Measurements from ENCODE around the gene RSPO4.

DNA sequence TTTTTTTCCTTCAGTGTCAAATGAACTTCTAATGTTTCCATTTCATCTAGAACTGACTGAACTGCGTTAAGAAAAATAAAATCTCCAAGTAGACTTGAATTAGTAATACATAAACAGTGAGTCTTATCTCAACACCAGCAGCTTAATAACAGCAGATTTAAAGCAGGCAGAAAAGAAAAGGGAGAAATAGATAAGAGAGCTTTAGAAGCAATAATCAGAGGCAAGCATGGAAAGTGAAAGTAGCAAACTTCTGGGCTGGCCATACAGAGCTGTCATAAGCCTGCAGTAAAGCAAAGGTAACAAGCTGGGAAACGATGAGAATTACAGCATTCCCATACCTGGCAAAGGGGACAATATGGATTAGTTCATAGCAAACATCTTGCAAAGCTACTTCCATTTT, 69.1 kb downstream of the RSPO4 start:
- TF ChIP-seq, protein P1, sequence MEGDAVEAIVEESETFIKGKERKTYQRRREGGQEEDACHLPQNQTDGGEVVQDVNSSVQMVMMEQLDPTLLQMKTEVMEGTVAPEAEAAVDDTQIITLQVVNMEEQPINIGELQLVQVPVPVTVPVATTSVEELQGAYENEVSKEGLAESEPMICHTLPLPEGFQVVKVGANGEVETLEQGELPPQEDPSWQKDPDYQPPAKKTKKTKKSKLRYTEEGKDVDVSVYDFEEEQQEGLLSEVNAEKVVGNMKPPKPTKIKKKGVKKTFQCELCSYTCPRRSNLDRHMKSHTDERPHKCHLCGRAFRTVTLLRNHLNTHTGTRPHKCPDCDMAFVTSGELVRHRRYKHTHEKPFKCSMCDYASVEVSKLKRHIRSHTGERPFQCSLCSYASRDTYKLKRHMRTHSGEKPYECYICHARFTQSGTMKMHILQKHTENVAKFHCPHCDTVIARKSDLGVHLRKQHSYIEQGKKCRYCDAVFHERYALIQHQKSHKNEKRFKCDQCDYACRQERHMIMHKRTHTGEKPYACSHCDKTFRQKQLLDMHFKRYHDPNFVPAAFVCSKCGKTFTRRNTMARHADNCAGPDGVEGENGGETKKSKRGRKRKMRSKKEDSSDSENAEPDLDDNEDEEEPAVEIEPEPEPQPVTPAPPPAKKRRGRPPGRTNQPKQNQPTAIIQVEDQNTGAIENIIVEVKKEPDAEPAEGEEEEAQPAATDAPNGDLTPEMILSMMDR (IDR thresholded peaks at IDR 0.05 in 4 of 5, conservative IDR thresholded peaks at IDR 0.05 in 1 of 5) = no peak
- no peak for TF ChIP-seq POLR2A (IDR thresholded peaks at IDR 0.05)
